H4 (cell line): ENCODE results near the gene ADGB. TPM values are rescaled to one million over a fixed set of nuclear protein-coding genes. Genes with fewer than 3 reads are reported as not detected.
A peak's percentile ranks its signal among the peaks of the same experiment; 100 is the strongest.

Experiments used
- DNase-seq: peaks from one replicate; pipeline ENCODE4 v3.0.0-alpha.2; 2015; ENCODE audit warnings: low spot score
- total RNA-seq: library from RNA; depleted of rRNA; stranded (reverse); fragments of >200 nt; shearing (Covaris generic); gene quantifications from 2 replicates; pipeline ENCODE4 v1.2.3, GENCODE V29; 2014

Gene ADGB
- total RNA-seq, 1 experiment from 2014 or later, result not detected

- no peak for DNase-seq
Measured at GRCh38 chr6:146634022-146634421, 35.2 kb downstream of the ADGB start.

DNA sequence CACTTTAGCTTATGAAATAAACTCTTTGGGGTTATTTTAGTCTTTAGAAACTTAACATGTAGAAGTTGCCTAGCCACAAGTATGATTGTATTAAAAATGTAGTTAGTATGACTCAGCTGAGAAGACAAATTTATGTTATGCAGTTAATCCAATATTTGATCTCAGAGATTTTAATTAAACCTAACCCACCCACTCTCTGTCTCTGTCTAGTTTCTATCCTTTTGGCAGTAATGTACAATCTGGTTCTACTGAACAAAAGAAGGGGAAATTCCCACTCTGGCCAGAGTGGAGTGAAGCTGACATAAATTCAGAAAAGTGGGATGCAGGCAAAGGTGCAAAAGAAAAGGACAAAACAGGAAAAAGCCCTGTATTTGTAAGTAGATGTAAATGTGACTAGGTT is 36.4 kb downstream of the ADGB start:
- no peak for DNase-seq

GRCh38 chr6:146636481-146636880 is 37.7 kb downstream of the ADGB start:
- DNase-seq, result no peak

DNA sequence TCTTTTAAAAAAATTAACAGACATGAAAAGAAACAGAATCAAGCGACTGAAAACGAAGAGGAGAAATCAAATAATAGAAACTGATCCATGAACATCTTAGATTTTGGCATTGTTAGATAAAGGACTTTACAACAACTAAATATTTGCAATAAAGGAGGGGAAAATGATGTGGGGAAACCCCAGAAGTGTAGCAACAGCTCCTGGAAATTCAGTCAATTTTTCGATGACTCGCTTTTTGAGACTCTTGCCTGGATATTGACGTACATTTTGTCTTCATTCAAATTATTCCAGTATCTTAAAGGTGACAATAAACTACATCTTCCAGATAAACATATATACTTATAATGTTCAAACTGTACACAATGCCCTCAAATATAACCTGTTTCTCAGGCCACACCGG is 44.1 kb downstream of the ADGB start:
- DNase-seq, result no peak

DNA sequence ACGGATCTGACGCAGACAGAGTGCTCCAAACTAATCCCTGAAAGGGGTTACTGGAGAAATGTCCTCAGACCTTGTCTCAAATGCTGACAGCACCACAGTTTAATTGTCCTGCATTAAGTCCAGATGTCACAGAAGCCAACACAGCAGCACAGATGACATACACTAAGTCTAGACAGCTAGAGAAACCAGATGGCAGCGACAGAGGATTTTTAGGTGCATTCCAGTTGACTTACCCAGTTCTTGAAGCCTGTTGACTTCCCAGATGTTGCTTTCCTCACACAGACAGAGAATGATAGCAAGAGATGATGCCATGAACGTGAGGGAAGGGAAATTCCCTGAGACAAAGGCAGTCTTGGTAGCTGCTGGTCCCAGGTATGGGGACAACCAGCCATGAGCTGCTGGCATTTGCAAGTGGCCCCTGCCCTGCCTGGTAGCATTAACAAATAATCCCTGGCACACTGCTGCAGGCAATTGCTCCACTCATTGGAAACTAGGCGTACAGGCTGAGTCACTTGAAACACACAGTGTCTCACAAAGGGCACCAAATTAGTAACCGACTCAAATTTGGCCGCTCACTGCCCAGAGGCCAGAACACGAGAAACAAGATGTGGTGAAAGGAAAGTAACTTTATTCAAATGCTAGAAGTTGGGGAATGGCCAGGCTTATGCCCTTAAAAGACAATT is 52.2 kb downstream of the ADGB start:
- no peak for DNase-seq

GRCh38 chr6:146651482-146651863 is 52.7 kb downstream of the ADGB start:
- DNase-seq, result no peak

DNA sequence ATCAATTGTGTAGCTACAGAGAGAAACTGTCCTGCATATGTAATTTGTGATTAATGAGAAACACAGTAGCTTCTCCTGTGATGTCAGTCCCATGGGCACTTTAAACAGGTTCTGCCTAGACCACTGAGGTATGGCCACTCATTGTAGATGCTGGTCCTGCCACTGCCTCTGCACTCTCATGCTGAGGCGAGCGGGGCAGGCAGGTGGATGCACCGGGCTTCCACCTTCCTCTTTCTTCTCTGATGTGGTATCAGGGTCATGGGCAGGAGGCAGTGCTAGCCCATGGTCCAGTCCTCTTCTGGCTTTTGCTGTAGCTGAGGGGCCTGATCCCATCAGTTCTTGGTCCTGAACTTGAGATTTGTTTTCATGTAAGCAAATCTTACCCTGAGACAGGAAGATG is 58.7 kb downstream of the ADGB start:
- DNase-seq, result no peak

GRCh38 chr6:146664871-146665360 is 66.1 kb downstream of the ADGB start:
- DNase-seq, result no peak

- no peak for DNase-seq
Measured at GRCh38 chr6:146666909-146667308, 68.1 kb downstream of the ADGB start.

GRCh38 chr6:146670161-146670560 is 71.4 kb downstream of the ADGB start:
- no peak for DNase-seq

DNA sequence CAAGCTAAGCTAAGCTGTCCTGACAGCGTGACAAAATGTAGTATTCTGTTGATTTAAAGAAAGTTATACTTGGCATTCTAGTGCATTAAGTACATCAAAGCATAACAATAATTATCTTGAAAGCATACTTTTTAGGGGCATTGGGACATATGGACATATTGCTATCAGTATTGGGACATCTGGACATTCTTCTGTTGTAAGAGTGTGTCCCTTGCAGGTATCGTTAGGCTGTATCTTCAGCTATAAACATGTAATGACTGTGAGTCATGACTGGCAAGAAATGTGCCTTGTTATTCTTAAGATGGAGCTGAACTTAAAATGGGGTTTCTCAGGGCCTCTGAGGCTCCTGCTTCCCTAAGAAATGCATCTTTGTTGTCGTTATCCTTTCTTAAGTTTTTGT is 74.3 kb downstream of the ADGB start:
- DNase-seq, result no peak

- DNase-seq, result no peak
Measured at GRCh38 chr6:146679386-146679785, 80.6 kb downstream of the ADGB start.

DNA sequence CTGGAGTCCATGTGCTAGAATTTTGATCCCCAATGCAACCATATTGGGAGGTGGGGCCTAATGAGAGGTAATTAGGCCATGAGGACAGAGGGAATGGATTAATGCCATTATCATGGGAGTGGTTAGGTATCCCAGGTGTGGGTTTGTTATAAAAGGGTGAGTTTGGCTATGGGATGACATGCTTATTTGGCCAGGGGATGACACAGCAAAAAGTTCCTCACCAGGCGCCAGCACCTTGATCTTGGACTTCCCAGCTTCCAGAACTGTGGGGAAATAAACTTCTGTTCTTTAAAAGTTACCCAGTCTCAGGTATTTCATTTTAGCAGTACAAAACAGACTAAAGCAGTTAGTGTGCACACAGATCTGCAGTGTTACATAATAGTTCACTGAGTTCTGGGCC is 84.1 kb downstream of the ADGB start:
- DNase-seq, result no peak

- DNase-seq, result no peak
Measured at GRCh38 chr6:146689806-146690205, 91.0 kb downstream of the ADGB start.

DNA sequence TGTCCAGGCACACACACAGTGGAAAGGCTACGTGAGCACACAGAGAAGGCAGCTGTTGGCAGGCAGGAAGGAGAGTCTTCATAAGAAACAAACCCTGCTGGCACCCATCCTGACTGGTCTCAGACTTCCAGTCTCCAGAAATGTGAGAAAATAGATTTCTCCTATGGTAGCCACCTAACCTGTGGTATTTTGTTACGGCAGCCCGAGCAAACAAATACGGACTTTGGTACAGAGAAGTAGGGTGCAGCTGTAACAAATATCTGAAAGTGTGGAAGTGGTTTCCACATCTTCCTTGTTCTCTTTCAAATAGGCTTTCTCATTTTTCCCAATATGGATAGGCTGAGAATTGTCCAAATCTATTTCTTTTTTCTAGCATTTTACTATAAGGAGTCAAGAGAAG is 94.6 kb downstream of the ADGB start:
- no peak for DNase-seq

DNA sequence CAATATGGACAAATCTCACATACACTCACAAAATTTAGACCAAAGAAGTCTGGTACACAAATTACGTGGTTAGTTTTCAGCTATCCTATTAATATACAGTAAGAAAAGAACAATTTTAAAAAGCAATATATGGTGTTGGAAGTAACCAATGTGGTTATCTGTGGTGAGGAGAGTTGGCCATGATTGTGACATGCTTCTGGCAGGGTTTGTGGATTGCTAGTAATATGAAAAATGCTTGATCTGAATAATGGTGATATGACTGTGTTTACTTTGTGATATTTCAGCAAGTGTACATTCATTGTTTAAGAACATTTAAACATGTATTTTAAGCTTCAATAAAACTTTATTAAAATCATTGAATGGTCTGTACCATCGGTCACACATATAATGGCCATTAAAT is 99.1 kb downstream of the ADGB start:
- no peak for DNase-seq

GRCh38 chr6:146700078-146700686 is 101.4 kb downstream of the ADGB start:
- DNase-seq, result peak; percentile 65

GRCh38 chr6:146701632-146702031 is 102.9 kb downstream of the ADGB start:
- no peak for DNase-seq

- DNase-seq, result no peak
Measured at GRCh38 chr6:146709036-146709622, 110.4 kb downstream of the ADGB start.

GRCh38 chr6:146719387-146719786 is 120.6 kb downstream of the ADGB start:
- no peak for DNase-seq

DNA sequence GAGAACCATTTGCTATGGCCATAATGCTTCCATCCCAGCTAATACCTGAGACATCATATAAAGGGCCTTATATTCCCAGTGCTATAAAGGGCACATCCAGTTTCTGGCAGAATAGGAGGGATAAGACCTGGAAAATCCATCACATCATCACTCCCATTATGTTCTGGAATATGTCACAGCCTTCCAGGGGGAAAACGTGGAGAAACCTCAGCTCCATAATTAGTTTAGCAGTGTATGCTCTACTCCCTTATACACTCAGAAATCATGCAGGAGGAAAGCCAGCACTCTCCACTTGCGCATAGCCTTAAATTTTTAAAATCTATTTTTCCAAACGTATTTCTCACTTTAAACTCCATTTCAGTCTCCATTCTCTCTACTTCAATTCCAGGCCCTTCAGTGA is 140.9 kb downstream of the ADGB start:
- no peak for DNase-seq

DNA sequence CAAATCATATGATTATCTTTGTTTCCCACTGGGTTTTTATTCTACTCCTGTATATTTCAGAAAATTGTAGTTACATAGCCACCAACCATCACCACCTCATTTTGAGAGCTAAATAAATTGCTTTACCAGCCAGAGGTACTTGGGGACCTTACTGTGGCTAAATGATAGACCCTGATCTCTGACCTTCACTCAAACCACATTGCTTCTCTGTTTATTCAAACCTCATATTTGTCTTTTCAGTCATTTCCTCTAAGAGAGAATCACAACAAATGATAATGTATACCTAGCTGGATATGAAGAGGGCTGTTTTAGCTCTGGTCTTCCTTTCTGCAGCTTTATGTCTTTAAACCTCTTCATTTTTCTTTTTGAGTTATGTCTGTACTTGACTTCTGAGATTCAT is 142.8 kb downstream of the ADGB start:
- no peak for DNase-seq

DNA sequence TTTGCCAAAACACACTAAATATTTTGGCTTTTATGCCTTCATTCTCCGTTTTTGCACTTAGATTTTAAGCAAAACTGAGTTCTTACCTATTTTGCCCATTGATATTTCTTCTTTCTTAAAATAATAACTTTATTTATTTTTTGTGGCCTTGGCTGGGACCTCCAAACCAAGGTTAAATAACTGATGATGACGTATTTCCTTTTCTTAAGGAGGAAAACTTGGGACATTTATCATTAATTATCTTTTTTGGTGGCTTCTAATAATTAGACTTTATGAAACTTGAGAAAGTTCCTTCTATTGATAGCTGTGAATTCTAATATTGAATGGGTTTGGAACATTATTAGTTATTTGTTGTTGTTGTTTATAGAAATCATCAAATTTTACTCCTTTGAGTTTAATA is 154.5 kb downstream of the ADGB start:
- no peak for DNase-seq
